H9 (cell line): ENCODE results near the gene EPB41L4A. TPM values are rescaled to one million over a fixed set of nuclear protein-coding genes. Genes with fewer than 3 reads are reported as not detected.
"Not testable (repeated sequence)": the region's sequence is repeated elsewhere in the genome, so short reads cannot be mapped to it uniquely, and the experiment has no call there.

ENCODE experiments used
- DNase-seq: peaks from one replicate; pipeline ENCODE4 v3.0.0-alpha.2; 2017
- H2AFZ ChIP-seq: one replicate; pipeline ENCODE4 v1.6.1; 2013; ENCODE audit warnings: mild to moderate bottlenecking, low read length, control low read depth, moderate library complexity
- H2AK5ac ChIP-seq: 2 replicates; pipeline ENCODE4 v1.6.1; 2013; ENCODE audit warnings: low read length, control low read depth, mixed read lengths; ENCODE audit not compliant: insufficient read length
- H2BK120ac ChIP-seq: one replicate; pipeline ENCODE4 v1.6.1; 2013; ENCODE audit warnings: low read depth, mild to moderate bottlenecking, low read length, control low read depth, inconsistent platforms; ENCODE audit not compliant: poor library complexity, severe bottlenecking
- H2BK12ac ChIP-seq: 2 replicates; pipeline ENCODE4 v1.6.1; 2013; ENCODE audit warnings: low read length, control low read depth, mixed read lengths, low read depth; ENCODE audit not compliant: insufficient read length
- H2BK15ac ChIP-seq: 2 replicates; pipeline ENCODE4 v1.6.1; 2013; ENCODE audit warnings: low read depth, low read length, control low read depth
- H2BK20ac ChIP-seq: one replicate; pipeline ENCODE4 v1.6.1; 2013; ENCODE audit warnings: low read depth, mild to moderate bottlenecking, low read length, control low read depth, inconsistent platforms; ENCODE audit not compliant: poor library complexity, severe bottlenecking
- H2BK5ac ChIP-seq: 2 replicates; pipeline ENCODE4 v1.6.1; 2013; ENCODE audit warnings: low read length, control low read depth, mixed read lengths; ENCODE audit not compliant: insufficient read length
- H3K14ac ChIP-seq: 2 replicates; pipeline ENCODE4 v1.6.1; 2013; ENCODE audit warnings: low read length, control low read depth; ENCODE audit not compliant: insufficient read depth
- H3K18ac ChIP-seq: 2 replicates; pipeline ENCODE4 v1.6.1; 2013; ENCODE audit warnings: low read depth, mild to moderate bottlenecking, mixed read lengths, low read length, control low read depth; ENCODE audit not compliant: insufficient read length
- H3K23ac ChIP-seq: 2 replicates; pipeline ENCODE4 v1.6.1; 2013; ENCODE audit warnings: low read length, control low read depth, mixed read lengths, low read depth; ENCODE audit not compliant: insufficient read length
- H3K23me2 ChIP-seq: 2 replicates; pipeline ENCODE4 v1.6.1; 2013; ENCODE audit warnings: low read depth, mild to moderate bottlenecking, mixed read lengths, low read length, control low read depth; ENCODE audit not compliant: insufficient read length, poor library complexity, severe bottlenecking
- H3K27ac ChIP-seq: 2 replicates; pipeline ENCODE4 v1.5.1; 2013; ENCODE audit warnings: low read length, control low read depth, mixed read lengths, low read depth; ENCODE audit not compliant: insufficient read length
- H3K27me3 ChIP-seq: 2 replicates; pipeline ENCODE4 v1.6.1; 2013; ENCODE audit warnings: low read length, control low read depth, inconsistent platforms; ENCODE audit not compliant: insufficient read depth
- H3K4ac ChIP-seq: 2 replicates; pipeline ENCODE4 v1.6.1; 2013; ENCODE audit warnings: low read depth, mild to moderate bottlenecking, control low read depth, inconsistent platforms, low read length, moderate library complexity
- H3K4me1 ChIP-seq: 2 replicates; pipeline ENCODE4 v1.6.1; 2013; ENCODE audit warnings: low read length, control low read depth, inconsistent platforms; ENCODE audit not compliant: insufficient read depth
- H3K4me2 ChIP-seq: 2 replicates; pipeline ENCODE4 v1.6.1; 2013; ENCODE audit warnings: low read length, control low read depth, mixed read lengths; ENCODE audit not compliant: insufficient read length, insufficient read depth
- H3K56ac ChIP-seq: 2 replicates; pipeline ENCODE4 v1.6.1; 2013; ENCODE audit warnings: low read depth, mild to moderate bottlenecking, mixed read lengths, low read length, control low read depth; ENCODE audit not compliant: insufficient read length
- H3K79me1 ChIP-seq: 2 replicates; pipeline ENCODE4 v1.6.1; 2013; ENCODE audit warnings: low read depth, mild to moderate bottlenecking, moderate library complexity, low read length, control low read depth, inconsistent platforms; ENCODE audit not compliant: insufficient read depth, poor library complexity, severe bottlenecking
- H3K79me2 ChIP-seq: 2 replicates; pipeline ENCODE4 v1.6.1; 2013; ENCODE audit warnings: low read length, control low read depth, inconsistent platforms; ENCODE audit not compliant: insufficient read depth
- H3K9ac ChIP-seq: 2 replicates; pipeline ENCODE4 v1.6.1; 2013; ENCODE audit warnings: low read length, control low read depth, mixed read lengths; ENCODE audit not compliant: insufficient read length; ENCODE audit errors: extremely low read depth
- H3K9me3 ChIP-seq: one replicate; pipeline ENCODE4 v1.6.1; 2013; ENCODE audit warnings: low read depth, low read length, inconsistent platforms; ENCODE audit not compliant: control insufficient read depth
- H3T11ph ChIP-seq: one replicate; pipeline ENCODE4 v1.6.1; 2013; ENCODE audit warnings: mild to moderate bottlenecking, low read length, control low read depth, inconsistent platforms
- H4K20me1 ChIP-seq: one replicate; pipeline ENCODE4 v1.6.1; 2013; ENCODE audit not compliant: control insufficient read depth, insufficient read length, insufficient read depth
- H4K5ac ChIP-seq: 2 replicates; pipeline ENCODE4 v1.6.1; 2013; ENCODE audit warnings: low read depth, mild to moderate bottlenecking, mixed read lengths, low read length, control low read depth; ENCODE audit not compliant: insufficient read length
- H4K8ac ChIP-seq: replicated peaks from 2 replicates; pipeline ENCODE4 v1.6.1; 2013; ENCODE audit warnings: low read length, control low read depth, mixed read lengths, low read depth; ENCODE audit not compliant: insufficient read length
- H4K91ac ChIP-seq: 2 replicates; pipeline ENCODE4 v1.6.1; 2013; ENCODE audit warnings: low read depth, mild to moderate bottlenecking, moderate library complexity, mixed read lengths, low read length, control low read depth; ENCODE audit not compliant: insufficient read length
- H3K27ac Mint-ChIP-seq, 3 experiments: 2 replicates in 2 of 3; 3 replicates in 1 of 3; pipeline ENCODE4 v1.8.0; 2020 to 2021; ENCODE audit warnings: mixed read lengths in 3 of 3, mild to moderate bottlenecking in 1 of 3, moderate library complexity in 1 of 3
- H3K27me3 Mint-ChIP-seq: 2 replicates; pipeline ENCODE4 v1.8.0; 2021; ENCODE audit warnings: low read depth, mild to moderate bottlenecking, moderate library complexity, mixed read lengths
- H3K36me3 Mint-ChIP-seq, 3 experiments: 2 replicates in 2 of 3; 3 replicates in 1 of 3; pipeline ENCODE4 v1.8.0; 2020 to 2021; ENCODE audit warnings: low read depth in 3 of 3, mixed read lengths in 3 of 3; ENCODE audit not compliant: insufficient read depth in 1 of 3
- H3K4me1 Mint-ChIP-seq, 2 experiments: 2 replicates each; pipeline ENCODE4 v1.8.0; 2020; ENCODE audit warnings: mixed read lengths in 2 of 2
- H3K4me3 Mint-ChIP-seq, 2 experiments: 2 replicates in 1 of 2; 3 replicates in 1 of 2; pipeline ENCODE4 v1.8.0; 2020 to 2021; ENCODE audit warnings: mild to moderate bottlenecking in 2 of 2, mixed read lengths in 2 of 2, moderate library complexity in 1 of 2
- H3K9me3 Mint-ChIP-seq, 2 experiments: 2 replicates in 1 of 2; 3 replicates in 1 of 2; pipeline ENCODE4 v1.8.0; 2020; ENCODE audit warnings: mild to moderate bottlenecking in 2 of 2, mixed read lengths in 2 of 2, moderate library complexity in 1 of 2
- WGBS: extraction: QIAGEN DNeasy Blood & Tissue Kit; methylation state at CpG from one replicate; pipeline ENCODE4 v1.1.7; 2013; ENCODE audit warnings: missing lambda C conversion rate, low lambda C conversion rate, mixed read lengths; ENCODE audit not compliant: insufficient read length; ENCODE audit errors: extremely low coverage; 5-methylcytosine and 5-hydroxymethylcytosine counted together
- total RNA-seq: library from RNA; stranded (reverse); gene quantifications from 2 replicates; pipeline ENCODE4 v1.2.1, GENCODE V29; 2021
- TF ChIP-seq, protein P1 (sequence below): fragments of 200-600 bp; sonication (generic); conservative IDR thresholded peaks from 3 replicates; pipeline ENCODE4 v1.8.0; 2021; ENCODE audit warnings: antibody characterized with exemption, mild to moderate bottlenecking

EPB41L4A gene
- total RNA-seq, 1 experiment from 2014 or later, result 4.9 TPM

- H2BK15ac ChIP-seq, result no peak overlapping the region
- H4K20me1 ChIP-seq, result no peaks in the 10 kb centered on the region
- H3K79me2 ChIP-seq, result no peaks in the 10 kb centered on the region
- H3K14ac ChIP-seq, result no peak overlapping the region
- H3K27ac Mint-ChIP-seq, result no peak overlapping the region
- no peak overlapping the region for H4K8ac ChIP-seq
- no peak overlapping the region for H2AFZ ChIP-seq
- no peak overlapping the region for H3T11ph ChIP-seq
- TF ChIP-seq, protein P1, sequence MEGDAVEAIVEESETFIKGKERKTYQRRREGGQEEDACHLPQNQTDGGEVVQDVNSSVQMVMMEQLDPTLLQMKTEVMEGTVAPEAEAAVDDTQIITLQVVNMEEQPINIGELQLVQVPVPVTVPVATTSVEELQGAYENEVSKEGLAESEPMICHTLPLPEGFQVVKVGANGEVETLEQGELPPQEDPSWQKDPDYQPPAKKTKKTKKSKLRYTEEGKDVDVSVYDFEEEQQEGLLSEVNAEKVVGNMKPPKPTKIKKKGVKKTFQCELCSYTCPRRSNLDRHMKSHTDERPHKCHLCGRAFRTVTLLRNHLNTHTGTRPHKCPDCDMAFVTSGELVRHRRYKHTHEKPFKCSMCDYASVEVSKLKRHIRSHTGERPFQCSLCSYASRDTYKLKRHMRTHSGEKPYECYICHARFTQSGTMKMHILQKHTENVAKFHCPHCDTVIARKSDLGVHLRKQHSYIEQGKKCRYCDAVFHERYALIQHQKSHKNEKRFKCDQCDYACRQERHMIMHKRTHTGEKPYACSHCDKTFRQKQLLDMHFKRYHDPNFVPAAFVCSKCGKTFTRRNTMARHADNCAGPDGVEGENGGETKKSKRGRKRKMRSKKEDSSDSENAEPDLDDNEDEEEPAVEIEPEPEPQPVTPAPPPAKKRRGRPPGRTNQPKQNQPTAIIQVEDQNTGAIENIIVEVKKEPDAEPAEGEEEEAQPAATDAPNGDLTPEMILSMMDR, result no peak
- no peak for DNase-seq
- H3K23ac ChIP-seq, result no peak overlapping the region
- H2BK5ac ChIP-seq, result no peak overlapping the region
- H2BK120ac ChIP-seq, result no peak overlapping the region
- no peak overlapping the region for H3K18ac ChIP-seq
- peaks cover 8 to 12% of the 10 kb centered on the region in 2 experiments; a peak in 4 of 5 replicates for H3K9me3 Mint-ChIP-seq
- no peak overlapping the region for H2AK5ac ChIP-seq
- H4K5ac ChIP-seq, result no peak overlapping the region
- H3K4ac ChIP-seq, result no peak overlapping the region
- no peak overlapping the region for H3K27ac ChIP-seq
- no peaks in the 10 kb centered on the region for H3K4me1 Mint-ChIP-seq
- H3K79me1 ChIP-seq, result no peaks in the 10 kb centered on the region
- no peaks in the 10 kb centered on the region for H3K9me3 ChIP-seq
- H3K4me2 ChIP-seq, result no peak overlapping the region
- H3K27me3 Mint-ChIP-seq, result peaks cover 3% of the 10 kb centered on the region
- no peak overlapping the region for H2BK20ac ChIP-seq
- no peak overlapping the region for H2BK12ac ChIP-seq
- no peak overlapping the region for H4K91ac ChIP-seq
- H3K27me3 ChIP-seq, result no peaks in the 10 kb centered on the region
- no peak overlapping the region for H3K4me3 Mint-ChIP-seq
- H3K56ac ChIP-seq, result no peak overlapping the region
- H3K23me2 ChIP-seq, result no peaks in the 10 kb centered on the region
- H3K36me3 Mint-ChIP-seq, result peaks cover 0 to 8% (median 5%) of the 10 kb centered on the region in 3 experiments; a peak in 5 of 7 replicates
- no peaks in the 10 kb centered on the region for H3K4me1 ChIP-seq
- no CpG with 5 or more reads among the region's 1 CpG for WGBS
- no peak overlapping the region for H3K9ac ChIP-seq
Observed at GRCh38 chr5:112467485-112467884, 48.4 kb upstream of the EPB41L4A start.

GRCh38 chr5:112466261-112466660 is 47.2 kb upstream of the EPB41L4A start:
- H3K23me2 ChIP-seq, H3K79me2 ChIP-seq, H3K27me3 Mint-ChIP-seq, H3K56ac ChIP-seq, H2BK15ac ChIP-seq, H2BK20ac ChIP-seq, H3K27ac Mint-ChIP-seq, H3K4ac ChIP-seq, H3K14ac ChIP-seq, H3K4me1 ChIP-seq, H3K18ac ChIP-seq, H2AFZ ChIP-seq, H3K23ac ChIP-seq, H3K4me1 Mint-ChIP-seq, H3K4me2 ChIP-seq, H4K8ac ChIP-seq, H3K79me1 ChIP-seq, H2BK120ac ChIP-seq, H4K5ac ChIP-seq, H3K27ac ChIP-seq, DNase-seq, H4K20me1 ChIP-seq, H3K27me3 ChIP-seq, H3K36me3 Mint-ChIP-seq, H3K9ac ChIP-seq, H2BK12ac ChIP-seq, H2AK5ac ChIP-seq, H4K91ac ChIP-seq, H3K4me3 Mint-ChIP-seq, H3T11ph ChIP-seq, H3K9me3 ChIP-seq, H2BK5ac ChIP-seq: not testable (repeated sequence)
- no CpG with 5 or more reads among the region's 10 CpGs for WGBS
- peaks cover 8 to 12% of the 10 kb centered on the region in 2 experiments; a peak in 4 of 5 replicates for H3K9me3 Mint-ChIP-seq
